ENCODE results near the gene KIF3B. TPM values are rescaled to one million over a fixed set of nuclear protein-coding genes. Genes with fewer than 3 reads are reported as not detected.

The KIF3B gene
- polyA plus RNA-seq, 1 donor (not counting 4 experiments of a cell fraction or from before 2014, with no cell fraction given) = 20.3 TPM

- dilution Hi-C loops (cut with MboI; ENCODE audit: extremely low pct_ligation_motif_present, low sequenced_read_pairs) = no loop called here
- FAIRE-seq = no peak
These were observed 29.4 kb upstream of the KIF3B start for GRCh38 chr20:32248043-32248442.

GRCh38 chr20:32249030-32249738 lies 28.3 kb upstream of the KIF3B start:
- Histone ChIP-seq H3K36me3 (ENCODE audit: control insufficient read depth in 2 of 2, extremely low read depth in 1 of 2, insufficient read depth in 2 of 2, low read length in 2 of 2) (no peaks in the 10 kb centered on the region), H4K20me1 (ENCODE audit: control insufficient read depth, extremely low read depth, insufficient read depth, low read length) (no peaks in the 10 kb centered on the region), H3K79me2 (ENCODE audit: control insufficient read depth, insufficient read depth, low read length) (no peaks in the 10 kb centered on the region), H3K27ac (ENCODE audit: control insufficient read depth, insufficient read depth, low read length) (no peak overlapping the region), H3K9me1 (ENCODE audit: control insufficient read depth, extremely low read depth, insufficient read depth, low read length) (no peaks in the 10 kb centered on the region), H3K4me2 (ENCODE audit: control insufficient read depth, extremely low read depth, insufficient read depth, low read depth, low read length) (no peak overlapping the region), H2AFZ (ENCODE audit: control insufficient read depth, low read length) (no peak overlapping the region), H3K9me3 (ENCODE audit: control insufficient read depth, low read depth, low read length) (no peaks in the 10 kb centered on the region), H3K4me3 (ENCODE audit: control insufficient read depth in 2 of 3, extremely low read depth in 1 of 3, insufficient read depth in 2 of 3, low read depth in 1 of 3, low read length in 3 of 3) (no peak overlapping the region), H3K27me3 (ENCODE audit: control insufficient read depth, extremely low read depth, insufficient read depth, low read length) (no peaks in the 10 kb centered on the region), H3K9ac (ENCODE audit: control insufficient read depth, extremely low read depth, insufficient read depth, low read length) (no peak overlapping the region), H3K4me1 (ENCODE audit: control insufficient read depth, extremely low read depth, insufficient read depth, low read length) (no peaks in the 10 kb centered on the region)
- DNase-seq (ENCODE audit: low read depth, low spot score) (no peak), FAIRE-seq (no peak)
- TF ChIP-seq CTCF (optimal IDR thresholded peaks at IDR 0.05 in 1 of 3, IDR thresholded peaks at IDR 0.05 in 1 of 3, conservative IDR thresholded peaks at IDR 0.05 in 1 of 3; ENCODE audit: extremely low read depth in 1 of 3, insufficient read depth in 2 of 3, low read length in 3 of 3) = no peak
- no peak for TF ChIP-seq EZH2 (IDR thresholded peaks at IDR 0.05; ENCODE audit: low read length)
- dilution Hi-C loops (cut with MboI; ENCODE audit: extremely low pct_ligation_motif_present, low sequenced_read_pairs) = no loop called here

More at GRCh38 chr20:32248043-32248442, 29.4 kb upstream of the KIF3B start:
- Histone ChIP-seq H3K4me3 (ENCODE audit: control insufficient read depth in 2 of 3, extremely low read depth in 1 of 3, insufficient read depth in 2 of 3, low read depth in 1 of 3, low read length in 3 of 3) (no peak overlapping the region), H3K4me1 (ENCODE audit: control insufficient read depth, extremely low read depth, insufficient read depth, low read length) (no peaks in the 10 kb centered on the region), H3K27ac (ENCODE audit: control insufficient read depth, insufficient read depth, low read length) (no peak overlapping the region), H3K9me3 (ENCODE audit: control insufficient read depth, low read depth, low read length) (no peaks in the 10 kb centered on the region), H3K4me2 (ENCODE audit: control insufficient read depth, extremely low read depth, insufficient read depth, low read depth, low read length) (no peak overlapping the region), H4K20me1 (ENCODE audit: control insufficient read depth, extremely low read depth, insufficient read depth, low read length) (no peaks in the 10 kb centered on the region), H3K9me1 (ENCODE audit: control insufficient read depth, extremely low read depth, insufficient read depth, low read length) (no peaks in the 10 kb centered on the region), H3K79me2 (ENCODE audit: control insufficient read depth, insufficient read depth, low read length) (no peaks in the 10 kb centered on the region), H2AFZ (ENCODE audit: control insufficient read depth, low read length) (no peak overlapping the region), H3K9ac (ENCODE audit: control insufficient read depth, extremely low read depth, insufficient read depth, low read length) (no peak overlapping the region), H3K36me3 (ENCODE audit: control insufficient read depth in 2 of 2, extremely low read depth in 1 of 2, insufficient read depth in 2 of 2, low read length in 2 of 2) (no peaks in the 10 kb centered on the region), H3K27me3 (ENCODE audit: control insufficient read depth, extremely low read depth, insufficient read depth, low read length) (no peaks in the 10 kb centered on the region)
- DNase-seq (ENCODE audit: low read depth, low spot score) = no peak
- TF ChIP-seq EZH2 (IDR thresholded peaks at IDR 0.05; ENCODE audit: low read length) (no peak), CTCF (optimal IDR thresholded peaks at IDR 0.05 in 1 of 3, IDR thresholded peaks at IDR 0.05 in 1 of 3, conservative IDR thresholded peaks at IDR 0.05 in 1 of 3; ENCODE audit: extremely low read depth in 1 of 3, insufficient read depth in 2 of 3, low read length in 3 of 3) (no peak)

All from keratinocyte (primary cell).